ENCODE measurements around the gene TMCO4.

- TF ChIP-seq POLR2AphosphoS5 (IDR thresholded peaks at IDR 0.05; ENCODE audit: low read depth, low read length) (no peak), REST (IDR thresholded peaks at IDR 0.05; ENCODE audit: insufficient read depth in 1 of 2, low read depth in 2 of 2, low read length in 2 of 2) (no peak), TAF1 (IDR thresholded peaks at IDR 0.05; ENCODE audit: borderline replicate concordance, insufficient read depth, low read length) (no peak), SIN3A (IDR thresholded peaks at IDR 0.05; ENCODE audit: borderline replicate concordance, insufficient read depth, low read length) (no peak), FOXP2 (optimal IDR thresholded peaks at IDR 0.05; ENCODE audit: borderline replicate concordance, extremely low read depth, extremely low read length, insufficient read depth) (no peak)
These were observed 34.1 kb downstream of the TMCO4 start for GRCh38 chr1:19765623-19766022.

Data from PFSK-1 (cell line).